ENCODE results near the gene HOXD3. TPM values are rescaled to one million over a fixed set of nuclear protein-coding genes. Genes with fewer than 3 reads are reported as not detected.

Gene HOXD3
- total RNA-seq, 5 donors from 2014 or later (not counting 1 experiment from before 2014, with no cell fraction given): 0.44 TPM; not detected in 4

- Mint-ChIP-seq H3K4me3 (peak overlapping the region in 1 of 3 donors; percentile 69), H3K4me1 (peaks cover 9 to 11% (median 10%) of the 10 kb centered on the region in 3 donors), H3K27me3 (peaks cover 76 to 82% of the 10 kb centered on the region in 2 donors), H3K9me3 (peaks cover 2 to 3% (median 3%) of the 10 kb centered on the region in 3 donors), H3K36me3 (peaks cover 3% of the 10 kb centered on the region), H3K27ac (no peak overlapping the region)
- H3K4me3 ChIP-seq (ENCODE audit: control insufficient read depth in 1 of 2, extremely low read depth in 1 of 2, low read length in 1 of 2): peak overlapping the region in 1 of 2 donors; percentile 47
- WGBS (ENCODE audit: insufficient coverage): 16% methylated on average over 40 of the region's 53 CpGs
- H3K27me3 ChIP-seq (replicated peaks in 1 of 2; ENCODE audit: control insufficient read depth in 2 of 2, extremely low read depth in 1 of 2, insufficient read depth in 2 of 2, low read length in 1 of 2): peaks cover 42 to 90% of the 10 kb centered on the region in 2 experiments
- H3K36me3 ChIP-seq (ENCODE audit: control insufficient read depth in 2 of 2, extremely low read depth in 1 of 2, insufficient read depth in 1 of 2, low read length in 1 of 2): no peaks in the 10 kb centered on the region
- H3K27ac ChIP-seq (ENCODE audit: low read length): no peak overlapping the region
- ATAC-seq (replicated peaks in 1 of 4): no peak
- DNase-seq: no peak
- ChIA-PET POLR2A (interaction anchor here in 1 of 2 donors (0.5 kb wide), 1 partner anchor 996 kb away, joined by 3 read pairs; no protein-coding TSS in a partner anchor), CTCF (interaction anchor here (0.5 to 1.7 kb wide), 4 partner anchors 9 to 1124 kb away, joined by 3 to 6 read pairs (median 3); no protein-coding TSS in a partner anchor)
- H3K4me1 ChIP-seq (ENCODE audit: control insufficient read depth in 1 of 2, extremely low read depth in 1 of 2, insufficient read depth in 2 of 2, low read length in 2 of 2): peaks cover 0 to 29% of the 10 kb centered on the region in 2 experiments
- no peaks in the 10 kb centered on the region for H3K9me3 ChIP-seq
Measured at GRCh38 chr2:176121190-176122051, 35.7 kb upstream of the HOXD3 start.

- peaks cover 38 to 89% of the 10 kb centered on the region in 2 experiments for H3K27me3 ChIP-seq (replicated peaks in 1 of 2; ENCODE audit: control insufficient read depth in 2 of 2, extremely low read depth in 1 of 2, insufficient read depth in 2 of 2, low read length in 1 of 2)
- H3K36me3 ChIP-seq (ENCODE audit: control insufficient read depth in 2 of 2, extremely low read depth in 1 of 2, insufficient read depth in 1 of 2, low read length in 1 of 2): no peaks in the 10 kb centered on the region
- POLR2A ChIA-PET: no interaction called here
- Mint-ChIP-seq H3K36me3 (peaks cover 3% of the 10 kb centered on the region), H3K4me3 (peak overlapping the region; percentile 34 to 69 (median 49)), H3K27ac (no peak overlapping the region), H3K9me3 (peaks cover 2 to 3% (median 3%) of the 10 kb centered on the region in 3 donors), H3K27me3 (peaks cover 76 to 82% of the 10 kb centered on the region in 2 donors), H3K4me1 (peaks cover 9 to 12% (median 11%) of the 10 kb centered on the region in 3 donors)
- WGBS (ENCODE audit: insufficient coverage): 10% methylated on average over 37 of the region's 47 CpGs
- H3K27ac ChIP-seq (ENCODE audit: low read length): no peak overlapping the region
- H3K4me3 ChIP-seq (ENCODE audit: control insufficient read depth in 1 of 2, extremely low read depth in 1 of 2, low read length in 1 of 2): peak overlapping the region; percentile 31 to 79
- peak; percentile 8 to 31 (median 16) for ATAC-seq (replicated peaks in 1 of 4)
- no peaks in the 10 kb centered on the region for H3K9me3 ChIP-seq
- peak in 1 of 35 experiments; percentile 25 for DNase-seq
- CTCF ChIA-PET: interaction anchor here in 1 of 2 donors (0.5 to 1.7 kb wide), 2 partner anchors 432 to 1123 kb away, joined by 3 read pairs; no protein-coding TSS in a partner anchor
- peaks cover 0 to 30% of the 10 kb centered on the region in 2 experiments for H3K4me1 ChIP-seq (ENCODE audit: control insufficient read depth in 1 of 2, extremely low read depth in 1 of 2, insufficient read depth in 2 of 2, low read length in 2 of 2)
Measured at GRCh38 chr2:176122052-176122682, 34.9 kb upstream of the HOXD3 start.

- POLR2A ChIA-PET: no interaction called here
- DNase-seq: peak in 5 of 35 experiments; percentile 21 to 38 (median 25)
Measured at GRCh38 chr2:176122683-176123410, 34.3 kb upstream of the HOXD3 start, which contains the start of gene HOXD9. Gene HOXD9, plus strand, starts transcription at chr2:176122719. Its CDS starts 50 bp downstream, at chr2:176122769.

GRCh38 chr2:176123411-176124109 is 33.5 kb upstream of the HOXD3 start:
- peaks cover 2 to 3% (median 3%) of the 10 kb centered on the region in 3 donors for H3K9me3 Mint-ChIP-seq
- no peak overlapping the region for H3K27ac ChIP-seq (ENCODE audit: low read length)
- CTCF ChIA-PET: interaction anchor here in 1 of 2 donors (0.5 to 0.9 kb wide), 3 partner anchors 104 to 1025 kb away, joined by 3 read pairs; no protein-coding TSS in a partner anchor
- H3K4me1 ChIP-seq (ENCODE audit: control insufficient read depth in 1 of 2, extremely low read depth in 1 of 2, insufficient read depth in 2 of 2, low read length in 2 of 2): peaks cover 0 to 37% of the 10 kb centered on the region in 2 experiments
- peaks cover 79 to 82% of the 10 kb centered on the region in 2 donors for H3K27me3 Mint-ChIP-seq
- H3K9me3 ChIP-seq: no peaks in the 10 kb centered on the region
- ATAC-seq (replicated peaks in 1 of 4) (no peak), DNase-seq (no peak)
- peak overlapping the region; percentile 6 to 44 for H3K27ac Mint-ChIP-seq
- POLR2A ChIA-PET: interaction anchor here in 1 of 2 donors (0.6 kb wide), 1 partner anchor 14 kb away, joined by 7 read pairs; no protein-coding TSS in a partner anchor
- peaks cover 3% of the 10 kb centered on the region for H3K36me3 Mint-ChIP-seq
- H3K4me3 Mint-ChIP-seq: peak overlapping the region in 1 of 3 donors; percentile 69
- peak overlapping the region in 1 of 2 donors; percentile 44 for H3K4me3 ChIP-seq (ENCODE audit: control insufficient read depth in 1 of 2, extremely low read depth in 1 of 2, low read length in 1 of 2)
- H3K36me3 ChIP-seq (ENCODE audit: control insufficient read depth in 2 of 2, extremely low read depth in 1 of 2, insufficient read depth in 1 of 2, low read length in 1 of 2): no peaks in the 10 kb centered on the region
- peaks cover 14 to 24% (median 22%) of the 10 kb centered on the region in 3 donors for H3K4me1 Mint-ChIP-seq
- WGBS (ENCODE audit: insufficient coverage): 15% methylated on average over 32 of the region's 40 CpGs
- H3K27me3 ChIP-seq (replicated peaks in 1 of 2; ENCODE audit: control insufficient read depth in 2 of 2, extremely low read depth in 1 of 2, insufficient read depth in 2 of 2, low read length in 1 of 2): peaks cover 39 to 86% of the 10 kb centered on the region in 2 experiments

More at GRCh38 chr2:176122683-176123410, 34.3 kb upstream of the HOXD3 start, which contains the start of gene HOXD9:
- no peak within 1 kb of the TSS for H3K27ac ChIP-seq (ENCODE audit: low read length)
- H3K27me3 ChIP-seq (replicated peaks in 1 of 2; ENCODE audit: control insufficient read depth in 2 of 2, extremely low read depth in 1 of 2, insufficient read depth in 2 of 2, low read length in 1 of 2): peaks cover 40 to 86% of the 10 kb centered on the region in 2 experiments
- H3K9me3 Mint-ChIP-seq: peaks cover 2 to 3% (median 3%) of the 10 kb centered on the region in 3 donors
- H3K36me3 ChIP-seq (ENCODE audit: control insufficient read depth in 2 of 2, extremely low read depth in 1 of 2, insufficient read depth in 1 of 2, low read length in 1 of 2): no peaks in the 10 kb centered on the region
- peaks cover 0 to 32% of the 10 kb centered on the region in 2 experiments for H3K4me1 ChIP-seq (ENCODE audit: control insufficient read depth in 1 of 2, extremely low read depth in 1 of 2, insufficient read depth in 2 of 2, low read length in 2 of 2)
- ATAC-seq (replicated peaks in 1 of 4): peak; percentile 31 to 62 (median 48)
- H3K27me3 Mint-ChIP-seq: peaks cover 79 to 82% of the 10 kb centered on the region in 2 donors
- CTCF ChIA-PET: no interaction called here
- no peak within 1 kb of the TSS for H3K27ac Mint-ChIP-seq
- peak within 1 kb of the TSS; percentile 31 to 79 for H3K4me3 ChIP-seq (ENCODE audit: control insufficient read depth in 1 of 2, extremely low read depth in 1 of 2, low read length in 1 of 2)
- peaks cover 9 to 18% (median 15%) of the 10 kb centered on the region in 3 donors for H3K4me1 Mint-ChIP-seq
- WGBS (ENCODE audit: insufficient coverage): 7% methylated on average over 70 of the region's 84 CpGs
- H3K36me3 Mint-ChIP-seq: peaks cover 3% of the 10 kb centered on the region
- peak within 1 kb of the TSS; percentile 34 to 69 (median 49) for H3K4me3 Mint-ChIP-seq
- H3K9me3 ChIP-seq: no peaks in the 10 kb centered on the region

GRCh38 chr2:176124110-176124946 is 32.8 kb upstream of the HOXD3 start:
- H3K27me3 ChIP-seq (replicated peaks in 1 of 2; ENCODE audit: control insufficient read depth in 2 of 2, extremely low read depth in 1 of 2, insufficient read depth in 2 of 2, low read length in 1 of 2): peaks cover 36 to 87% of the 10 kb centered on the region in 2 experiments
- no peaks in the 10 kb centered on the region for H3K9me3 Mint-ChIP-seq

More at GRCh38 chr2:176124110-176124946, 32.8 kb upstream of the HOXD3 start:
- Mint-ChIP-seq H3K27ac (peak overlapping the region; percentile 6 to 44), H3K4me3 (peak overlapping the region in 1 of 3 donors; percentile 69), H3K27me3 (peaks cover 77 to 83% of the 10 kb centered on the region in 2 donors), H3K36me3 (no peaks in the 10 kb centered on the region), H3K4me1 (peaks cover 17 to 25% (median 24%) of the 10 kb centered on the region in 3 donors)
- no peak overlapping the region for H3K4me3 ChIP-seq (ENCODE audit: control insufficient read depth in 1 of 2, extremely low read depth in 1 of 2, low read length in 1 of 2)
- WGBS (ENCODE audit: insufficient coverage): 14% methylated on average over 25 of the region's 34 CpGs
- ChIA-PET POLR2A (interaction anchor here in 1 of 2 donors (0.6 kb wide), 1 partner anchor 14 kb away, joined by 7 read pairs; no protein-coding TSS in a partner anchor), CTCF (interaction anchor here (0.5 to 4.3 kb wide), 6 partner anchors 63 to 1027 kb away, joined by 3 to 64 read pairs (median 3); no protein-coding TSS in a partner anchor)
- ATAC-seq (replicated peaks in 1 of 4): no peak
- H3K27ac ChIP-seq (ENCODE audit: low read length): no peak overlapping the region
- peaks cover 1 to 41% of the 10 kb centered on the region in 2 experiments for H3K4me1 ChIP-seq (ENCODE audit: control insufficient read depth in 1 of 2, extremely low read depth in 1 of 2, insufficient read depth in 2 of 2, low read length in 2 of 2)
- H3K36me3 ChIP-seq (ENCODE audit: control insufficient read depth in 2 of 2, extremely low read depth in 1 of 2, insufficient read depth in 1 of 2, low read length in 1 of 2): no peaks in the 10 kb centered on the region
- H3K9me3 ChIP-seq: no peaks in the 10 kb centered on the region
- DNase-seq: no peak
